Activated CD4-positive, CD25-positive, alpha-beta regulatory T cell treated with anti-CD3 and anti-CD28 coated beads, Interleukin-2, amount 50 U/mL, for 72 hours (primary cell): Measurements from ENCODE around the gene PTPN7.

Experiments
- DNase-seq: peaks from one replicate; pipeline ENCODE4 v3.0.0; 2021

The PTPN7 gene

DNA sequence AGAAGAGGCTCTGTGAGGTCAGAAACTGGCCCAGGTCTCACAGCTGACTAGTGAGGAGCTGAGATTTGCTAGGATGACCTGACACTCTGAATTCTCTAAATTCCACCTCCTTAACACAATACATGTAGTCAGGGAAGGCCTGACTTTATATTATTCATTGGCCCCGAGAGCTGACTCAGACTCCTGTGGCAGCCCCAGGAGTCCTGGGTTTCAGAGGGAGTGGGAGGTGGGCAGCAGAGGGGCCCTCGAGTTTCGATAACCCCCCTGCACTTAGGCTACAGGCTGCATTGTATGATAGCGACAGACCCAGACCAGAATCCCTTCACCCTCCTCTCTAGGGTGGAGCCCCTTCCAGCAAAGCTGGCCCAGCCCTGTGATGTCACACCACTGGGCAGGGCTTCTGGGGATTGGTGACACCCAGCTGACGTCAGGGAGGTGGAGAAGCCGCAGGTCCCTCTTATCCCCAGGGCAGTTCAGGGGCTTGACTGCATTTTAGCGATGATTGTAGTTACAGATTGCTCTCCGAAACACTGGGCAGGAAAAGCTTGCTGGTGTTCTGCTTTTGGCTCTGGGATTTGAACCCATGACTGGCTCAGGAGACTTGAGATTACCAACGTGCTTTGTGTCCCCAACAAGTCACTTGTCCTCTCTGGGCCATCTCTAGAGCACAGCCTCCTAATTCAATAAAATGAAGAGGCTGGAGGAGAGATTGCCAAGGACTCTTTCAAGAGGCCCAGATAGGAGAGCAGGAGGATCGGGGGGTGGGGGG, 54.6 kb downstream of the PTPN7 start:
- no peak for DNase-seq

DNA sequence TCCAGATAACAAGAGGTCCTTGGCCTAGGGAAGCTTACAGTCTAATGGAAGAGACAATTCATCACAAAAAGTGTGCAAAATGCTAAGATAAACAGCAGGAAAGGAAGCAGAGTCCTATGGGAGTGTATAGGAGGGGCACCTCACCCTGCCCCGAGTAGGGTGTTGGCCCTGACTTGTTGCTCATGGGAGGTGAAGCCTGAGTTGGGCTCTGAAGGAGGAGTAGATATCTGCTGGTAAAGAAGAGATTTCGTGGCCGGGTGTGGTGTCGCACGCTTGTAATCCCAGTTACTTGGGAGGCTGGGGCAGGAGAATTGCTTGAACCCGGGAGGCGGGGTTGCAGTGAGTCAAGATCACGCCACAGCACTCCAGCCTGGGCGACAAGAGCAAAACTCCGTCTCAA, 56.3 kb downstream of the PTPN7 start:
- no peak for DNase-seq

DNA sequence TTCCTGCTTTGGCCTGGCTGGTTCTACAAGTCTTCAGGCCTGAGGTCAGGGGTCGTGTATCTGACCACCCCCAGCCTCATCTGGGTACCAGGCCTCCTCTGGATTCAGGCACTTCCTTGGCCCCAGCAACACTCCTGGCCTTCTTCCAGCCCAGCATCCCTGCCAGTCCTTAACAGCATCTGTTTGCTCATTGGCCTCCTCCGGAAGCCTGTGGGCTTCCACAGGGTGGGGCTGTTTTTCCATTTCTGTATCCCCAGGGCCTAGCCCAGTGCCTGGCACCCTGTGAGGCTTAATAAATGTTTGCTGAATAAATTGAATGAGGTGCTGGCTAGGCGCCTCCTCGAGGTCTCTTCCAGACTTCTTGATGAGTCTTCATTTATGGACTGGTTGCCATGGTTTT, 59.2 kb downstream of the PTPN7 start:
- no peak for DNase-seq
